ENCODE measurements around the gene FBXL13. TPM values are rescaled to one million over a fixed set of nuclear protein-coding genes. Genes with fewer than 3 reads are reported as not detected.

Gene FBXL13
- total and polyA plus RNA-seq, 2 experiments from 2014 or later: 1.2 to 2.5 TPM

DNA sequence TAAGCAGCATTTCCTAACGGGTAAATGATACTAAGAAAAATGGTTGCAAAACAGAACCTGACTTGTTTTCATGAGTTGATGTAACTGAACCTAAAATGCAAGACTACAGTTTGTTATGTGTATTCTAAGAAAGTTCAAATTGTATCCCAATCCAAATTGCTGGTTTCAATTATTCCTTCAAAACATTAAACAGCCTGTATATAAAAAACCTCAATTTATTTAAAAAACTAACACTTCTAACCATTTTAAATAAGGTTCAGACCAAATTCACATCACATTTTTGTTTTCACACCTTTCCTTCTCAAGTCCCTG lies 80.9 kb downstream of the FBXL13 start:
- ATAC-seq: no peak
- no peak overlapping the region for H3K4me2 ChIP-seq
- H3K27ac ChIP-seq (ENCODE audit: low read depth): no peak overlapping the region

More for the DNA sequence above, 80.9 kb downstream of the FBXL13 start:
- TF ChIP-seq EZH2phosphoT487 (IDR thresholded peaks at IDR 0.05; ENCODE audit: unreplicated experiment): no peak
- TF ChIP-seq STAT1 (IDR thresholded peaks at IDR 0.05; ENCODE audit: unreplicated experiment): no peak
- TF ChIP-seq NANOG (IDR thresholded peaks at IDR 0.05; ENCODE audit: borderline replicate concordance): no peak
- TF ChIP-seq, protein P1, sequence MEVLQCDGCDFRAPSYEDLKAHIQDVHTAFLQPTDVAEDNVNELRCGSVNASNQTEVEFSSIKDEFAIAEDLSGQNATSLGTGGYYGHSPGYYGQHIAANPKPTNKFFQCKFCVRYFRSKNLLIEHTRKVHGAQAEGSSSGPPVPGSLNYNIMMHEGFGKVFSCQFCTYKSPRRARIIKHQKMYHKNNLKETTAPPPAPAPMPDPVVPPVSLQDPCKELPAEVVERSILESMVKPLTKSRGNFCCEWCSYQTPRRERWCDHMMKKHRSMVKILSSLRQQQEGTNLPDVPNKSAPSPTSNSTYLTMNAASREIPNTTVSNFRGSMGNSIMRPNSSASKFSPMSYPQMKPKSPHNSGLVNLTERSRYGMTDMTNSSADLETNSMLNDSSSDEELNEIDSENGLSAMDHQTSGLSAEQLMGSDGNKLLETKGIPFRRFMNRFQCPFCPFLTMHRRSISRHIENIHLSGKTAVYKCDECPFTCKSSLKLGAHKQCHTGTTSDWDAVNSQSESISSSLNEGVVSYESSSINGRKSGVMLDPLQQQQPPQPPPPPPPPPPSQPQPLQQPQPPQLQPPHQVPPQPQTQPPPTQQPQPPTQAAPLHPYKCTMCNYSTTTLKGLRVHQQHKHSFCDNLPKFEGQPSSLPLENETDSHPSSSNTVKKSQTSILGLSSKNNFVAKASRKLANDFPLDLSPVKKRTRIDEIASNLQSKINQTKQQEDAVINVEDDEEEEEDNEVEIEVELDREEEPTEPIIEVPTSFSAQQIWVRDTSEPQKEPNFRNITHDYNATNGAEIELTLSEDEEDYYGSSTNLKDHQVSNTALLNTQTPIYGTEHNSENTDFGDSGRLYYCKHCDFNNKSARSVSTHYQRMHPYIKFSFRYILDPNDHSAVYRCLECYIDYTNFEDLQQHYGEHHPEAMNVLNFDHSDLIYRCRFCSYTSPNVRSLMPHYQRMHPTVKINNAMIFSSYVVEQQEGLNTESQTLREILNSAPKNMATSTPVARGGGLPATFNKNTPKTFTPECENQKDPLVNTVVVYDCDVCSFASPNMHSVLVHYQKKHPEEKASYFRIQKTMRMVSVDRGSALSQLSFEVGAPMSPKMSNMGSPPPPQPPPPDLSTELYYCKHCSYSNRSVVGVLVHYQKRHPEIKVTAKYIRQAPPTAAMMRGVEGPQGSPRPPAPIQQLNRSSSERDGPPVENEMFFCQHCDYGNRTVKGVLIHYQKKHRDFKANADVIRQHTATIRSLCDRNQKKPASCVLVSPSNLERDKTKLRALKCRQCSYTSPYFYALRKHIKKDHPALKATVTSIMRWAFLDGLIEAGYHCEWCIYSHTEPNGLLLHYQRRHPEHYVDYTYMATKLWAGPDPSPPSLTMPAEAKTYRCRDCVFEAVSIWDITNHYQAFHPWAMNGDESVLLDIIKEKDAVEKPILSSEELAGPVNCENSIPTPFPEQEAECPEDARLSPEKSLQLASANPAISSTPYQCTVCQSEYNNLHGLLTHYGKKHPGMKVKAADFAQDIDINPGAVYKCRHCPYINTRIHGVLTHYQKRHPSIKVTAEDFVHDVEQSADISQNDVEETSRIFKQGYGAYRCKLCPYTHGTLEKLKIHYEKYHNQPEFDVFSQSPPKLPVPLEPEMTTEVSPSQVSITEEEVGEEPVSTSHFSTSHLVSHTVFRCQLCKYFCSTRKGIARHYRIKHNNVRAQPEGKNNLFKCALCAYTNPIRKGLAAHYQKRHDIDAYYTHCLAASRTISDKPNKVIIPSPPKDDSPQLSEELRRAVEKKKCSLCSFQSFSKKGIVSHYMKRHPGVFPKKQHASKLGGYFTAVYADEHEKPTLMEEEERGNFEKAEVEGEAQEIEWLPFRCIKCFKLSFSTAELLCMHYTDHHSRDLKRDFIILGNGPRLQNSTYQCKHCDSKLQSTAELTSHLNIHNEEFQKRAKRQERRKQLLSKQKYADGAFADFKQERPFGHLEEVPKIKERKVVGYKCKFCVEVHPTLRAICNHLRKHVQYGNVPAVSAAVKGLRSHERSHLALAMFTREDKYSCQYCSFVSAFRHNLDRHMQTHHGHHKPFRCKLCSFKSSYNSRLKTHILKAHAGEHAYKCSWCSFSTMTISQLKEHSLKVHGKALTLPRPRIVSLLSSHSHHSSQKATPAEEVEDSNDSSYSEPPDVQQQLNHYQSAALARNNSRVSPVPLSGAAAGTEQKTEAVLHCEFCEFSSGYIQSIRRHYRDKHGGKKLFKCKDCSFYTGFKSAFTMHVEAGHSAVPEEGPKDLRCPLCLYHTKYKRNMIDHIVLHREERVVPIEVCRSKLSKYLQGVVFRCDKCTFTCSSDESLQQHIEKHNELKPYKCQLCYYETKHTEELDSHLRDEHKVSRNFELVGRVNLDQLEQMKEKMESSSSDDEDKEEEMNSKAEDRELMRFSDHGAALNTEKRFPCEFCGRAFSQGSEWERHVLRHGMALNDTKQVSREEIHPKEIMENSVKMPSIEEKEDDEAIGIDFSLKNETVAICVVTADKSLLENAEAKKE (CRISPR knock-in tag; IDR thresholded peaks at IDR 0.05): no peak
- TF ChIP-seq JUNB (IDR thresholded peaks at IDR 0.05; ENCODE audit: unreplicated experiment): no peak
- TF ChIP-seq, protein P2, sequence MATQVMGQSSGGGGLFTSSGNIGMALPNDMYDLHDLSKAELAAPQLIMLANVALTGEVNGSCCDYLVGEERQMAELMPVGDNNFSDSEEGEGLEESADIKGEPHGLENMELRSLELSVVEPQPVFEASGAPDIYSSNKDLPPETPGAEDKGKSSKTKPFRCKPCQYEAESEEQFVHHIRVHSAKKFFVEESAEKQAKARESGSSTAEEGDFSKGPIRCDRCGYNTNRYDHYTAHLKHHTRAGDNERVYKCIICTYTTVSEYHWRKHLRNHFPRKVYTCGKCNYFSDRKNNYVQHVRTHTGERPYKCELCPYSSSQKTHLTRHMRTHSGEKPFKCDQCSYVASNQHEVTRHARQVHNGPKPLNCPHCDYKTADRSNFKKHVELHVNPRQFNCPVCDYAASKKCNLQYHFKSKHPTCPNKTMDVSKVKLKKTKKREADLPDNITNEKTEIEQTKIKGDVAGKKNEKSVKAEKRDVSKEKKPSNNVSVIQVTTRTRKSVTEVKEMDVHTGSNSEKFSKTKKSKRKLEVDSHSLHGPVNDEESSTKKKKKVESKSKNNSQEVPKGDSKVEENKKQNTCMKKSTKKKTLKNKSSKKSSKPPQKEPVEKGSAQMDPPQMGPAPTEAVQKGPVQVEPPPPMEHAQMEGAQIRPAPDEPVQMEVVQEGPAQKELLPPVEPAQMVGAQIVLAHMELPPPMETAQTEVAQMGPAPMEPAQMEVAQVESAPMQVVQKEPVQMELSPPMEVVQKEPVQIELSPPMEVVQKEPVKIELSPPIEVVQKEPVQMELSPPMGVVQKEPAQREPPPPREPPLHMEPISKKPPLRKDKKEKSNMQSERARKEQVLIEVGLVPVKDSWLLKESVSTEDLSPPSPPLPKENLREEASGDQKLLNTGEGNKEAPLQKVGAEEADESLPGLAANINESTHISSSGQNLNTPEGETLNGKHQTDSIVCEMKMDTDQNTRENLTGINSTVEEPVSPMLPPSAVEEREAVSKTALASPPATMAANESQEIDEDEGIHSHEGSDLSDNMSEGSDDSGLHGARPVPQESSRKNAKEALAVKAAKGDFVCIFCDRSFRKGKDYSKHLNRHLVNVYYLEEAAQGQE (IDR thresholded peaks at IDR 0.05; ENCODE audit: unreplicated experiment): no peak
- TF ChIP-seq, protein P3, sequence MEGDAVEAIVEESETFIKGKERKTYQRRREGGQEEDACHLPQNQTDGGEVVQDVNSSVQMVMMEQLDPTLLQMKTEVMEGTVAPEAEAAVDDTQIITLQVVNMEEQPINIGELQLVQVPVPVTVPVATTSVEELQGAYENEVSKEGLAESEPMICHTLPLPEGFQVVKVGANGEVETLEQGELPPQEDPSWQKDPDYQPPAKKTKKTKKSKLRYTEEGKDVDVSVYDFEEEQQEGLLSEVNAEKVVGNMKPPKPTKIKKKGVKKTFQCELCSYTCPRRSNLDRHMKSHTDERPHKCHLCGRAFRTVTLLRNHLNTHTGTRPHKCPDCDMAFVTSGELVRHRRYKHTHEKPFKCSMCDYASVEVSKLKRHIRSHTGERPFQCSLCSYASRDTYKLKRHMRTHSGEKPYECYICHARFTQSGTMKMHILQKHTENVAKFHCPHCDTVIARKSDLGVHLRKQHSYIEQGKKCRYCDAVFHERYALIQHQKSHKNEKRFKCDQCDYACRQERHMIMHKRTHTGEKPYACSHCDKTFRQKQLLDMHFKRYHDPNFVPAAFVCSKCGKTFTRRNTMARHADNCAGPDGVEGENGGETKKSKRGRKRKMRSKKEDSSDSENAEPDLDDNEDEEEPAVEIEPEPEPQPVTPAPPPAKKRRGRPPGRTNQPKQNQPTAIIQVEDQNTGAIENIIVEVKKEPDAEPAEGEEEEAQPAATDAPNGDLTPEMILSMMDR (conservative IDR thresholded peaks at IDR 0.05; ENCODE audit: low read depth in 2 of 2): no peak
- no peak for TF ChIP-seq EZH2 (IDR thresholded peaks at IDR 0.05; ENCODE audit: low read depth, unreplicated experiment)
- TF ChIP-seq POLR2AphosphoS5 (IDR thresholded peaks at IDR 0.05; ENCODE audit: low read depth): no peak
- TF ChIP-seq ZNF114 (CRISPR knock-in tag; IDR thresholded peaks at IDR 0.05): no peak
- Mint-ChIP-seq H3K4me3 (no peak overlapping the region), H3K4me1 (no peaks in the 10 kb centered on the region), H3K36me3 (ENCODE audit: low read depth) (no peaks in the 10 kb centered on the region), H3K27me3 (ENCODE audit: insufficient read depth, low read depth, poor library complexity) (peaks cover 3% of the 10 kb centered on the region), H3K27ac (no peak overlapping the region), H3K9me3 (no peaks in the 10 kb centered on the region; the same call in 2 of the 3 replicates)
- Histone ChIP-seq H3K27me3 (ENCODE audit: insufficient read depth) (no peaks in the 10 kb centered on the region), H2AFZ (no peak overlapping the region), H4K20me1 (replicated peaks; ENCODE audit: insufficient read depth) (no peaks in the 10 kb centered on the region), H3K4me3 (no peak overlapping the region), H3K79me2 (replicated peaks; ENCODE audit: insufficient read depth) (no peaks in the 10 kb centered on the region), H3K9me2 (ENCODE audit: insufficient read depth) (0 out of 2 replicates have a peak, but pooled peaks cover 7% of the 10 kb centered on the region), H3F3A (replicated peaks; ENCODE audit: low read depth) (no peaks in the 10 kb centered on the region), H3K4me1 (ENCODE audit: insufficient read depth) (no peaks in the 10 kb centered on the region), H3K36me3 (ENCODE audit: insufficient read depth) (no peaks in the 10 kb centered on the region)
- DNase-seq (ENCODE audit: low spot score): no peak

Measured in GM23338 (cell line).